SH-SY5Y (cell line): Measurements from ENCODE around the gene TTI1.

ENCODE experiments used
- GATA2 ChIP-seq: IDR thresholded peaks from 2 replicates; pipeline ENCODE4 v1.6.1; 2011; ENCODE audit warnings: mild to moderate bottlenecking, low read depth, low read length
- GATA3 ChIP-seq: IDR thresholded peaks from 2 replicates; pipeline ENCODE4 v1.6.1; 2011; ENCODE audit warnings: low read depth, mild to moderate bottlenecking, low read length, moderate library complexity

GRCh38 chr20:38034108-38034649 lies 923 bp upstream of the TTI1 start:
- TF ChIP-seq GATA2: no peak
- no peak for TF ChIP-seq GATA3
